ENCODE measurements around the gene IP6K2.
A peak's percentile ranks its signal among the peaks of the same experiment; 100 is the strongest.
"Not testable (repeated sequence)": the region's sequence is repeated elsewhere in the genome, so short reads cannot be mapped to it uniquely, and the experiment has no call there.

The IP6K2 gene, protein sequence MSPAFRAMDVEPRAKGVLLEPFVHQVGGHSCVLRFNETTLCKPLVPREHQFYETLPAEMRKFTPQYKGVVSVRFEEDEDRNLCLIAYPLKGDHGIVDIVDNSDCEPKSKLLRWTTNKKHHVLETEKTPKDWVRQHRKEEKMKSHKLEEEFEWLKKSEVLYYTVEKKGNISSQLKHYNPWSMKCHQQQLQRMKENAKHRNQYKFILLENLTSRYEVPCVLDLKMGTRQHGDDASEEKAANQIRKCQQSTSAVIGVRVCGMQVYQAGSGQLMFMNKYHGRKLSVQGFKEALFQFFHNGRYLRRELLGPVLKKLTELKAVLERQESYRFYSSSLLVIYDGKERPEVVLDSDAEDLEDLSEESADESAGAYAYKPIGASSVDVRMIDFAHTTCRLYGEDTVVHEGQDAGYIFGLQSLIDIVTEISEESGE

DNA sequence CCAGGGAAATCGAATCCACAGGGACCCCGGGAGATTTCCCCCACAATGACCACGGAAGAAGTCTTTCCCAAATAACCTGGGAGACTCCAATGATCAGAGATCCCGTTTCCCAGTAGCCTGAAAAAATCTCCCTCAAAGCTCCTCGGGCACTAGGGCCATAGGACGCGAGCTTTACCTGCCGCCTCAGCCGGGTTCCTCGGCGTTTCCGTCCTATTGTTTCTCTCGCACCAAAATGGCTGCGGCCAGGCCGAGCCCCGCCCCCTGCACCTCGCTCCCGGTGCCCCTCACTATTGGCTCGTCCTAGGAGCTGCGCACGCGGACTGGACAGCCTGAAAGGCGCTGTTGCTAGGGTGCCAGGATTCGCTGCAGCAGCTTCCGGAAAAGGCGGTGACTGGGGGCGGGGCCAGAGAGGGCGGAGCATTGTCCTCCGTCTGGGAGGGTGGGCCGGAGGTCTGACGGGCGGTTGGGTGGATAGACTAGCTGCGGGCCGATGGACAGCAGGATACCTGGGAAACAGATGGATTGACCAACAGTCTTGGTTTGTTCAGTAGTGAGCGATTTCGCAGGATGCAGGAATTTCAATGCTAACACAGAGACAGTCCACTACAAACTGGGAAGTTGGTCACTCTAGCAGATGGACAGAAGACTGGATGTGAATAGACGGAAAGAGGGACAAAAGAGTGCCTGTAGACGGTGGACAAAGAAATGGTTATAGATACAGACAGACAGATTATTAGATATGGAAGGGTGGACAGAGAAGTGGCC is at the start of gene IP6K2:
IP6K2 (minus strand) TSS at position 240 of the 765 bp plus-strand sequence. CDS start 21,930 bp downstream, outside the sequence.
- peak; percentile 98 for DNase-seq

DNA sequence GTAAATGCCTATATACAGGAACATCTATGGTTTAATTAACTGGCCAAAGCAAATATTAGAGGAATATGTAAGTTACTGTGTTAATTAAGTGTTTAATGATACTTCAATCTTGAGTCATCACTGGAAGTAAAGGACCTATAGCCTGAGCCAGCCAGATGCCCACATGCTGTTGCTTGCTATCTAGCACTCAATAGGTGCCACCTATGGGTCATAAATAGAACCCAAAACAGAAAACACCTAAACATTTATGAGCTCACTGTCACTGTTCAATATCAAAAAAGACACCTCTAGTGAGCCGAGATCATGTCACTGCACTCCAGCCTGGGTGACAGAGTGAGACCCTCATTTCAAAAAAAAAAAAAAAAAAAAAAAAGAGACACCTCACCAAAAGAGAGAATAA is 48.4 kb upstream of the IP6K2 start:
- no peak for DNase-seq

DNA sequence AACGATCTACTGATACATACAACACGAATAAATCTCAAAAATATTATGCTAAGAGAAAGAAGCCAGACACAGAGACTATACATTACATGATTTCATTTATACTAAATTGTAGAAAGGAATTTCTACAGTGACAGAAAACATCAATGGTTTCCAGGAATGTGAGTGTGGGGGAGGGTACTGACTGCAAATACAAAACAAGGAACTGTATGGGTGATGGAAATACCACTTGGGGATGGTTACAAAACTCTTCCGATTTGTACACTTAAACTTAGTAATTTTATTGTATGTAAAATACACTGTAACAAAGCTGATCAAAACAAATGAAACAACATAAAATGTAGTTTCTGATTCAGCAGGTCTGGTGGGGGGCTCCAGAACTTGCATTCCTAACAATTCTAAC is 45.8 kb upstream of the IP6K2 start:
- DNase-seq: no peak

DNA sequence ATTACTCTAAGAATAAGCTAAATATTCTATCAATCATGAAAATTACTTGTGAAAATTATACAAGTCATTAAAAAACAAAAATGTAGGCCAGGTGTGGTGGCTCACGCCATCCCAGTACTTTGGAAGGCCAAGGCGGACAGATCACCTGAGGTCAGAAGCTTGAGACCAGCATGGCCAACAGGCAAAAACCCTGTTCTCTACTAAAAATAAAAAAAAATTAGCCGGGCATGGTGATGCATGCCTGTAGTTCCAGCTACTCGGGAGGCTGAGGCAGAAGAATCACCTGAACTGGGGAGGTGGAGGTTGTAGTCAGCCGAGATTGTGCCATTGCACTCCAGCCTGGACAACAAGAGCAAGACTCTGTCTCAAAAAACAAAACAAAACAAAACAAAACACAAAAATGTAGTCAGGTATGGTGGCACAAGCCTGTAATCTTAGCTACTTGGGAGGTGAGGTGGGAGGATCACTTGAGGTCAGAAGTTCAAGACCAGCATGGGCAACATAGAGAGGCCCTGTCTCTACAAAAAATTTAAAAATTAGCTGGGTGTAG is 43.0 kb upstream of the IP6K2 start:
- DNase-seq: not testable (repeated sequence)

DNA sequence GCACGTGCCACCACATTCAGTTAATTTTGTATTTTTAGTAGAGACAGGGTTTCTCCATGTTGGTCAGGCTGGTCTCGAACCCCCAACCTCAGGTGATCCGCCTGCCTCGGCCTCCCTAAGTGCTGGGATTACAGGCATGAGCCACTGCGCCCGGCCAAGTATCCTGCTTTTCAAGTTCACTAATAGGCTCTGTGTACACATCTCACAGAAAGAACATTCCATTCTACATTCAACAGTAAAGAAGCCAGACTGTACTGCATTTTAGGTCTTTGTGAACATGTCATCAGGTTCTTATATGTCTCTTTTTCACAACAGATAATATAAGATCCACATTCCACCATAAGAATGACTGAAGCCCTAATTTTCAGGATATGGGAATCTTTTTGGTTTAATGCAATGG is 42.5 kb upstream of the IP6K2 start:
- DNase-seq: not testable (repeated sequence)

DNA sequence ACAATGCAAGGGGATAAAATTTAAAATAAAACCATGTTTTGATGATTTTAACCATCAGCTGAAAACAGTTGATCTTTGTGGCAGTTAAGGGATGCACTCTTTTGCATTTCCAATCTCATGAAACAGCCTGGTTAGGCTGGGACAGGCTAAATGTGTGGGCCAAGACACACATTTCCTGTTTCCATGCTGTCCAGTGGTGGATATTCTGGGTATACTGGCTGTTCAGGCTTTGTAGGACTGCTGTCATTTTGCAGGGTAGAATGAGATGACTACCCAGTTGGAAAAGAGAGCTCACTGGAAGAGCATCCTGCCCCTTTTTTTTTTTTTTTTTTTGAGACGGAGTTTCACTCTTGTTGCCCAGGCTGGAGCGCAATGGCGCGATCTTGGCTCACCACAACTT is 42.0 kb upstream of the IP6K2 start:
- no peak for DNase-seq

DNA sequence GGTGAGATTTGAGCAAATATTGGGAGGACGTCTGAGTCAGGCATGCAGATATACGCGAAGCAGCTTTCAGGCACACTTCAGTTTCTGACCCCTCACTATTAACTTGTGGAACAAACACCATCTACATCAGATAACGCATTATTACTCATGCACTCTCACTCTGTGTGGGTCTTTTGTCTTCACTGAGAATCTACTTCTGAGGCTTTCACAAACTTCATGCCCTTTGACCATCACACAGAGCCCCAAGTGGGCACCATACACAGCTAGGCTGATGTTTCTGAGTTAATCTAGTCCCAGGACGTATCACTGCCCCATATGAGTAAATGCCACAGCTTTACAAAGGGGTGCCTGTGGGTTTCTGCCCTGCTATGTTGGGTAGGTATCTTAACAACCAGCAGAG is 39.6 kb upstream of the IP6K2 start:
- DNase-seq: no peak

DNA sequence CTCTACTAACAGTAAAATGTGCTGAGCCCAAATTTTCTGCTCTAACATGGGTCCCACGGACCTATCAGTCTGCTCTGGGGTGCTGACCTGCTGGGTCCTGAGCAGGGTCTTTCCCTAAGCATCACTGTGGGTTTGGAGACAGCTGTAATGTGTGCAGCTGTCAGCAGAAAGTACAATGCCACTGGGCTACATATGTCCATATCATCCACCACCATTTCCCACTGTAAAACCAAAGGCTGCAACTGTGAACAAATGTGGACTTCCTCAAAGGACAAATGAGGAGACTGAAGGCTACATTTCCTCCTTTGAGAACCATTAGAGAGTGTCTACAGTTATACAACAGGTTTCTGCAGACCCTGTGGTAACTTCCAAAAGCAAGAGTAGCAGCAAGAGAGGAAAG is 33.8 kb upstream of the IP6K2 start:
- DNase-seq: no peak

DNA sequence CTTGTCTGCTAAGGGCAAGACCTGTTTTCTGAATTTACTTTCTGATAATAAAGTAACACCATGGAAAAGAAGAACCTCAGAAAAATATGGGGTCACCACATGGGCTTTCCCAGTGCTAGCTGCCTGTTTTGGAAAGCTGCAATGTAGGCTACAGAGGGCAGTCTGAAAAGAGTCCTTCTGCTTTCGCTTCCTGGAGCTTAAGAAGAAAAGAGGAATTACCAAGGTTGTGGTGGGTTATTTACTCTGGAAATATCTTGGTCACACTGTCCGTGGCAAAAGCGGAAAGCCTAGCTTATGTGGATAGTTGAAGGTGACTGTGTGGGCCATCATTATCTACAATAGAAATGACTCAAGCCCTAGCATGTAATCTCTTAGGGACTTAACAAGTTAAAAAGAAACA is 31.7 kb upstream of the IP6K2 start:
- no peak for DNase-seq

DNA sequence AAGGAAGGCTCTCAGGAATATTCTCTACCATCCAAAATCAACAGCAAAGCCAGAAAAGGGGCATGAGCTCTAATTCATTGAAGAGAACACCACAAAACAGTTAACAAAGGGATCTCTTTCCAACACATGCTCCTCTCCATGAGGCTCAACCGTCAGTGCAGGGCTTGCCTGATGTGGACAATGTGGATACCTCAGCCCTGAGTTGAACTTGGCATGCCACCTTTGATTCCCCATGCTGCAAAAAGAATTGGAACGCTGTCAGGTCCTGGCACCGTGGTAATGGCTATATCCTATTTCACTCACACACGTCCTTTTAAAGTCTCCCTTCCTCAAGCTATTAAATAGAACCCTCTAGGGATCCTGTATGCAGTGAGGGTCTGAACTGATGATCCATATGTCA is 30.7 kb upstream of the IP6K2 start:
- DNase-seq: no peak

DNA sequence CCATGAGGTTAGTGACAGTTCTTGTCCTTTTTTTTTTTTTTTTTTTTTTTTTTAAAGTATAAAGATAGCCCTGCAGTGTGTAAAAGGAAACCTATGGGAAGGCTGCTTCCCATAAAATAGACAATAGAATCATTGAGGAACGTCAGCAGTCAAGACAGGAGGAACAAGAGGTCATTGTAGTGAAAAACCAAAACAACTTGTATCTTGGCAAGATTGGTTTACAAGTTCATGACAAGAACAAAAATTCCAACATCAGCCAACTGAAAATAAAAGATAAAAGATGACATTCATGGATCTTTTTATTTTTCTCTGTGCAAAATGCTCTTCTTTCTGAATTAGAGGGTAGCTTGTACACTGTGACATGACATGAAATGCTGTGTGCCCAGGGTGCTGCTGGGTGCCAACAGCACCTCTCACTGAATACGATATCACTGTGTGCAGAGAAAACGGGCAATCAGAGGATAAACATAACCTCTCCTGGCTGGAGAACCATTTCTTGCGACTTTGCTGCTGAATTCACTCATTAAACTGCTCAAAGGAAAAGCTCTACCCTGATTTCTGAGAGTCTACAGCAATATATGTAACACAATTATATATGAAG is 30.1 kb upstream of the IP6K2 start:
- DNase-seq: no peak

DNA sequence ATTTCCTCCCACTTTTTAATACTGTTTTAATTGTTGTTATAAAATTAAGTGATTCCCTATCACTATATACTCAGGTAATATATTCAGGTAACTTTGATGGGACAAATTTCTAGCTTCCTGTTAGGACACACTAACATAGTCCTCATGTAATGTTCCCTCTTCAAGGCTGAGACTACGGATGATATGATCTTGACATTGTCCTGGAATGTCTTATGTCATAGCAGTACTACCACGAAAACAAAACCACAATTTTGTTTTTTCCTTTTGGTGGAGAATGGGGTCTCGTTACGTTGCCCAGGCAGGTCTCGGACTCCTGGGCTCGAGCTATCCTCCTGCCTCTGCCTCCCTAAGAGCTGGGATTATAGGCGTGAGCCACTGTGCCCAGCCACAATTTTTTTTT is 26.8 kb upstream of the IP6K2 start:
- DNase-seq: no peak

DNA sequence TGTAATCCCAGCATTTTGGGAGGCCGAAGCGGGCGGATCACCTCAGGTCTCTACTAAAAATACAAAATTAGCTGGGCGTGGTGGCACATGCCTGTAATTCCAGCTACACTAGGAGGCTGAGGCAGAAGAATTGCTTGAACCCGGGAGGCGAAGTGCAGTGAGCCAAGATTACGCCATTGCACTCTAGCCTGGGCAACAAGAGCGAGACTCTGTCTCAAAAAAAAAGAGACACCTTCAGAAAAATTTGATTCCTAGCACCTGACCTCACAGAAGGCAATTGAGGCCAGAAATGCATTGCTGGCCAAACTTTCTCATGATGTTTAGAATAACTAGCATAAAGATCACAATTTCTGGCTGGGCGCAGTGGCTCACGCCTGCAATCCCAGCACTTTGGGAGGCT is 24.2 kb upstream of the IP6K2 start:
- not testable (repeated sequence) for DNase-seq

DNA sequence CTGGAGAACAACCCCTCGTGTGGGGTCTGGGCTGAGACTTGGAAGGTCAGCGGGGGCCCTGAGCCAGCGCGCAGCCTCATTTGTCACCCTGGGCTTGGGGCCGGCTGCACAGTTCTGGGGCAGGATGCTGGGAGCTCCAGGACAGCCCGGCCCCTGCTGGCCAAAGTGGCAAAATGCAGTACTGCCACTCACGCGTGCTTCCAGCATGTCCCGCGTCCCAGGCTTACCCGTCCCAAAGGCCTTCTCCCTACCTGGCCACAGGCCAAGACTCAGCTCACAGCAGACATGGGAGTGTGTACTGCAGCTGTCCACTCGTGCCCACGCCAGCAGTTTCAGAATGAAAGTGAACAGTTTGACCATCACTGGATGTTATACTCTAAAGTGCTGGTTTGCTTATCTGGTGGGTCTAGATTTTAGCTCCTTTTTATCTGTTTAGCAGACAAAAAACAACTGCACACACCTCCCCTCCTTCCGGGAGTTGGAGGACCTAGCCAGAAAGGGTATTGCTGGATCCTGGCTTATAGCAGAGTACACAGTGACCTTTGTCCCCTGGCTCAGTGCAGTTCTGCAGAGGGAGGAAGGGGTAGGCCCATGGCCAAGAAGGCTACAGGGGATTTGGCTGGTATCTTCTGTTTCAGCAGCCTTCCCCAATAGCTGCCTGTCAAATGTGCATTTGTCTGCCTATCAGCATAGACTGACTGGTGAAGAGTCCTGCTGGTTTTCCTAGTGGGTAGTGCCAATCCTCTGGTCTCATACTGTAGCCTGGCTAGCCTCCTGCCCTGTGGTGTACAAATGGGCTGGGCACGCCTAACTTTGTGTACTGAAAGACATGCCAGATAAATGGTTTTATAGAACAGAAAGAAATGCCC is 23.2 kb upstream of the IP6K2 start:
- DNase-seq: peak; percentile 21

DNA sequence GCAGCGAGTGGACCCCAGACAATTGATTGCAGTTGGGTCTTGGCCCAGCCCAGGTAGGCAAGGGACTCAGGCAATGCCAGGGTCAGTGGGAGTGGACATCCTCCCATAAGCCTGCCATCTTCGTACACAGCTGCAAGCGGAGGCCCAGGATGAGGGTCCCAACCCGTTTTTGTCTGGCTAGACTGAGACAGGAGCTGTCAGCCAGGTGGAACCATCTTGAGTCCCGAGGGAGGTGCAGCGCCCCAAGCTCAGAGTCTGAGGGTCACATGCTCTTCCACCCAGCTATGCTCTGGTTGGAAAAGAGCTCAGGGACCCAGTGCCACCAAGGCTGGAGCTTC is 22.6 kb upstream of the IP6K2 start:
- DNase-seq: no peak

DNA sequence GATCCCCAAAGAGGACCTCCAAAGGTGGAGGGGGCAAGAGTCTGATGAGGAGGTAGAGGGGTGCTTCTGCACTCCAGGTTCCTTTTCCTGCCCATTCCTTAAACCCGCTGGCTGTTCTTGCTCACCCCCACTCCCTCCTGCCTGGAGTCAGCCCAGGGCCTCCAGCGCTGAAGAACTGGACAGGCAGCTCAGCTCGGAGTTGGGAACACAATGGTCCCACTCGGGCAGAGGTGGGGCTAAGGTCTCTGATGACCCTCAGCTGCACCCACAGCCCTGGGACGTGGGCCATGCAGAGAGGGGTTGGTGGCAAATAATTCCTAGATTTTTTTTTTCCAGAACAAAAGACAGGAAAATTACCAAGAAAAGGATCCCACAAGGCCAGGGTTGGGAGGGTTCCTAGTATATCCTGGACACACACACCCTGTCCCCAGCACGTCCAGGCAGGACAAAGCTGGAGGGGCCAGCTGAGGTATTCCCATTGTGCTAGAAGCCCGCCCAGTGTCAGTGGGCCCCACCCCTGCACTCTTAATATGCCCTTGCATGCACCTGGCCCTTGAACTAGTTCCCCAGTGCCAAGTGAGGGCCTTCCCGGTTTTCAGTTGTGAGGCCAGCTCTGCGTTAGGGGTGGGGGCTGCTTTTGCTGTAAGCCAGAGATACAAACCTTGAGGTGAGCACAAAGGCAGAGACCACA is 22.1 kb upstream of the IP6K2 start:
- no peak for DNase-seq

DNA sequence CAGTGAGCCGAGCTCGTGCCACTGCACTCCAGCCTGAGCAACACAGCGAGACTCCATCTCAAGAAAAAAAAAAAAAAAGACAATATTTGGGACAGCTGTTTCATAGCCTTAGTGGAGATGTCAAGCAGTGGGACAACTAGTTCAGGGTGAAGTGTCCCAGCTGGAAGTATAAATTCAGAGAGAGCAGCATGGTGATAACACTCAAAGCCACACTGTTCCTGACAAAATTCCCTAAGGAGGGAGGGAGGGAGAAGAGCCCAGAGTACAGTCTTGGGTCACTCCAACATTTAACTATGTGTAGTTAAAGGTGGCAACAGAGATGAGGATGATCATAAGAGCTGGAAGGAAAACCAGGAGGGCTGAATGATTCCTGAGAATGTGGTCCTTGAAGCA is 21.1 kb upstream of the IP6K2 start:
- DNase-seq: no peak

DNA sequence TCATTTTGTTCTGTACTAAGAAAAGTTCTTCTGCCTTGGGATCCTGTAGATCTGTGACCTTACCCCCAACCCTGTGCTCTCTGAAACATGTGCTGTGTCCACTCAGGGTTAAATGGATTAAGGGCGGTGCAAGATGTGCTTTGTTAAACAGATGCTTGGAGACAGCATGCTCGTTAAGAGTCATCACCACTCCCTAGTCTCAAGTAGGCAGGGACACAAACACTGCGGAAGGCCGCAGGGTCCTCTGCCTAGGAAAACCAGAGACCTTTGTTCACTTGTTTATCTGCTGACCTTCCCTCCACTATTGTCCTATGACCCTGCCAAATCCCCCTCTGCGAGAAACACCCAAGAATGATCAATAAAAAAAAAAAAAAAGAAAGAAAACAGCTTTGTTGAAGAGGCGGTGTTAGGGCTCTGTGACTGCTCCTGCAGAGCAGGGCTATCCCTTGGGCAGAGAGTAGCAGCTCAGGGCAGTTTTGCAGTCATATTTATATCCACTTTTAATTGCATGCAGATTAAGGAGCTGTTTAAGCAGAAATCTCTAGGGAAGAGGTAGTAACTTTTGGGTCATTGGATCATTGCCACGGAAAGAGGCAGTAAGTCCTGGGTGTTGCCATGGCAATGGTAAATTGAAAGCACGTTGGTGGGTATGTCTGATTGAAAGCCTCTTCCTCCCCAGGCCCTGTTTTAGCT is 18.2 kb upstream of the IP6K2 start:
- not testable (repeated sequence) for DNase-seq

DNA sequence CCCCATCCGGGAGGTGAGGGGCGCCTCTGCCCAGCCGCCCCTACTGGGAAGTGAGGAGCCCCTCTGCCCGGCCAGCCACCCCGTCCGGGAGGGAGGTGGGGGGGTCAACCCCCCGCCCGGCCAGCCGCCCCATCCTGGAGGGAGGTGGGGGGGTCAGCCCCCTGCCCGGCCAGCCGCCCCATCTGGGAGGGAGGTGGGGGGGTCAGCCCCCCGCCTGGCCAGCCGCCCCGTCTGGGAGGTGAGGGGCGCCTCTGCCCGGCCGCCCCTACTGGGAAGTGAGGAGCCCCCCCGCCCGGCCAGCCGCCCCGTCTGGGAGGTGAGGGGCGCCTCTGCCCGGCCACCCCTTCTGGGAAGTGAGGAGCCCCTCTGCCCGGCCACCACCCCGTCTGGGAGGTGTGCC is 17.5 kb upstream of the IP6K2 start:
- not testable (repeated sequence) for DNase-seq

DNA sequence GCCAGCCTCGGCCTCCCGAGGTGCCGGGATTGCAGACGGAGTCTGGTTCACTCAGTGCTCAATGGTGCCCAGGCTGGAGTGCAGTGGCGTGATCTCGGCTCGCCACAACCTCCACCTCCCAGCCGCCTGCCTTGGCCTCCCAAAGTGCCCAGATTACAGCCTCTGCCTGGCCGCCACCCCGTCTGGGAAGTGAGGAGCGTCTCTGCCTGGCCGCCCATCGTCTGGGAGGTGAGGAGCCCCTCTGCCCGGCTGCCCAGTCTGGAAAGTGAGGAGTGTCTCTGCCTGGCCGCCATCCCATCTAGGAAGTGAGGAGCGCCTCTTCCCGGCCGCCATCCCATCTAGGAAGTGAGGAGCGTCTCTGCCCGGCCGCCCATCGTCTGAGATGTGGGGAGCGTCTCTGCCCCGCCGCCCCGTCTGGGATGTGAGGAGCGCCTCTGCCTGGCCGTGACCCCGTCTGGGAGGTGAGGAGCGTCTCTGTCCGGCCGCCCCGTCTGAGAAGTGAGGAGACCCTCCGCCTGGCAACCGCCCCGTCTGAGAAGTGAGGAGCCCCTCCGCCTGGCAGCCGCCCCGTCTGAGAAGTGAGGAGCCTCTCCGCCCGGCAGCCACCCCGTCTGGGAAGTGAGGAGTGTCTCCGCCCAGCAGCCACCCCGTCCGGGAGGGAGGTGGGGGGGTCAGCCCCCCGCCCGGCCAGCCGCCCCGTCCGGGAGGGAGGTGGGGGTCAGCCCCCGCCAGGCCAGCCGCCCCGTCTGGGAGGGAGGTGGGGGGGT is 16.9 kb upstream of the IP6K2 start:
- DNase-seq: not testable (repeated sequence)

DNA sequence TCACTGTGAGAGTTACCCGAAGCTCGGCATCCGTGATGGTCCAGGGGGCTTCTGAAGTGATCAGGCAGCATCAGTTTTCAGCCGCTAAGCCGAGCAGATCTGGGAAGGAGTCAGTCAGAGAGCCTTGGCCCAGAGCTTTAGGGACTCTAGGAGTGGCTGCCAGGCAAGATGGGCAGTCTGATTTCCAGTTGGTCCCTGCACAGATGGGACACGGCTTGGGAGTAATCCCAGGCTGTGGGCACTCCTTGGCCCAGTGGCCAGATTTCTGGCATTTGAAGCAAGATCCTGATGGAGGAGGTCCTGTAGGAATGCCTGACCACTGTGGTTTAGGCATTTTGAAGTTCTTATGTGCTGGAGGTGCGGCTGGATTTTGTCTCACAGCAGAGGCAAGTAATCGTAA is 10.5 kb upstream of the IP6K2 start:
- DNase-seq: no peak

Data from activated effector memory CD4-positive, alpha-beta T cell treated with Interleukin-2 at 50 U/mL for 16 hours (primary cell).